ENCODE measurements around the gene APBB1.

GRCh38 chr11:6440906-6441358 is 22.0 kb upstream of the APBB1 start, which contains the start of gene HPX:
- no peak for TF ChIP-seq CTCF (IDR thresholded peaks at IDR 0.05; ENCODE audit: insufficient read depth, low read length)
- no peak for TF ChIP-seq SPI1 (IDR thresholded peaks at IDR 0.05; ENCODE audit: borderline replicate concordance, low read depth)
- TF ChIP-seq REST (IDR thresholded peaks at IDR 0.05; ENCODE audit: insufficient replicate concordance, low read depth): no peak
- TF ChIP-seq GABPA (IDR thresholded peaks at IDR 0.05; ENCODE audit: low read depth): no peak
